ENCODE results near the gene IL23A. TPM values are rescaled to one million over a fixed set of nuclear protein-coding genes. Genes with fewer than 3 reads are reported as not detected.

IL23A gene
- total and polyA plus RNA-seq, 12 donors: 0.29 to 1.3 (median 0.64) TPM; not detected in 5

- Histone ChIP-seq H3K4me1 (replicated peaks in 1 of 2) (no peaks in the 10 kb centered on the region), H3K4me3 (no peak overlapping the region), H3K9me3 (replicated peaks in 1 of 3) (no peaks in the 10 kb centered on the region), H3K27me3 (no peaks in the 10 kb centered on the region), H3K27ac (no peak overlapping the region), H3K36me3 (replicated peaks in 1 of 2) (no peaks in the 10 kb centered on the region)
- DNase-seq: peak in 1 of 7 donors; percentile 13
- WGBS, 4 donors: 83 to 100% (median 90%) methylated on average over 1 of the region's 1 CpG
- no peak for TF ChIP-seq POLR2A (IDR thresholded peaks at IDR 0.05)
- TF ChIP-seq, protein P1, sequence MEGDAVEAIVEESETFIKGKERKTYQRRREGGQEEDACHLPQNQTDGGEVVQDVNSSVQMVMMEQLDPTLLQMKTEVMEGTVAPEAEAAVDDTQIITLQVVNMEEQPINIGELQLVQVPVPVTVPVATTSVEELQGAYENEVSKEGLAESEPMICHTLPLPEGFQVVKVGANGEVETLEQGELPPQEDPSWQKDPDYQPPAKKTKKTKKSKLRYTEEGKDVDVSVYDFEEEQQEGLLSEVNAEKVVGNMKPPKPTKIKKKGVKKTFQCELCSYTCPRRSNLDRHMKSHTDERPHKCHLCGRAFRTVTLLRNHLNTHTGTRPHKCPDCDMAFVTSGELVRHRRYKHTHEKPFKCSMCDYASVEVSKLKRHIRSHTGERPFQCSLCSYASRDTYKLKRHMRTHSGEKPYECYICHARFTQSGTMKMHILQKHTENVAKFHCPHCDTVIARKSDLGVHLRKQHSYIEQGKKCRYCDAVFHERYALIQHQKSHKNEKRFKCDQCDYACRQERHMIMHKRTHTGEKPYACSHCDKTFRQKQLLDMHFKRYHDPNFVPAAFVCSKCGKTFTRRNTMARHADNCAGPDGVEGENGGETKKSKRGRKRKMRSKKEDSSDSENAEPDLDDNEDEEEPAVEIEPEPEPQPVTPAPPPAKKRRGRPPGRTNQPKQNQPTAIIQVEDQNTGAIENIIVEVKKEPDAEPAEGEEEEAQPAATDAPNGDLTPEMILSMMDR (IDR thresholded peaks at IDR 0.05): no peak
- intact Hi-C loops (cut with DNase I): no loop called here
These were observed 47.2 kb downstream of the IL23A start for GRCh38 chr12:56385873-56386272.

DNA sequence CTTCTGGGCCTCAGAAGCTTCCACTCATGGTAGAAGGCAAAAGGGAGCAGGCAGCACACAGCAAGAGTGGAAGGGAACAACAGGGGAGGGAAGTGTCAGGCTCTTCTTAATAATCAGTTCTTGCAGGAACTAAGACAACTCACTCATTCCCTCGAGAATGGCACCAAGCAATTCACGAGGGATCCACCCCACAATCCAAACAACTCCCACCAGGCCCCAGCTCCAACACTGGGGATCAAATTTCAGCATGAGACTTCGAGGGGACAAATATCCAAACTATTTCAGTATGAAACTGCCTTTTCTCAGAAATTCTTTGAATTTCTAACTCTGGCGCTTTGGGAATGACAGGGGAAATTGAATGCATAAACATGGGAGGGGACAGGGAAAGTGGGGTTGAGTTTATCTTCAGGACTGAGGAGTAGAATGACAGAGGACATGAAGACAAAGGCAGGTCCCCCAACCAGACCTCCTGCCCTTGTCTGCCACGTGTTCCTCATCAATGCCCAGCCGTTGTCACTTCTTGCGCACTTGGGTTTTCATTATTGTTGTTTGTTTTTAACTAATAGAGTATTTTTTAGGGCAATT lies 48.6 kb downstream of the IL23A start:
- H3K27me3 ChIP-seq: no peaks in the 10 kb centered on the region
- TF ChIP-seq, protein P1 (IDR thresholded peaks at IDR 0.05): no peak
- no peak for TF ChIP-seq POLR2A (IDR thresholded peaks at IDR 0.05)
- H3K9me3 ChIP-seq (replicated peaks in 1 of 3): no peaks in the 10 kb centered on the region
- no peak overlapping the region for H3K4me3 ChIP-seq
- no peaks in the 10 kb centered on the region for H3K4me1 ChIP-seq (replicated peaks in 1 of 2)
- DNase-seq: no peak
- H3K27ac ChIP-seq: no peak overlapping the region
- WGBS, 4 donors: 57 to 65% (median 63%) methylated on average over 7 of the region's 7 CpGs
- intact Hi-C loops (cut with DNase I): no loop called here
- H3K36me3 ChIP-seq (replicated peaks in 1 of 2): no peaks in the 10 kb centered on the region

GRCh38 chr12:56389412-56389811 lies 50.7 kb downstream of the IL23A start:
- H3K36me3 ChIP-seq (replicated peaks in 1 of 2): no peaks in the 10 kb centered on the region
- H3K4me1 ChIP-seq (replicated peaks in 1 of 2): no peaks in the 10 kb centered on the region
- no peak for TF ChIP-seq POLR2A (IDR thresholded peaks at IDR 0.05)
- TF ChIP-seq, protein P1 (IDR thresholded peaks at IDR 0.05): no peak
- H3K27ac ChIP-seq: no peak overlapping the region
- H3K9me3 ChIP-seq (replicated peaks in 1 of 3): no peaks in the 10 kb centered on the region
- no peak overlapping the region for H3K4me3 ChIP-seq
- H3K27me3 ChIP-seq: no peaks in the 10 kb centered on the region
- intact Hi-C loops (cut with DNase I): no loop called here
- WGBS, 4 donors: 59 to 75% (median 66%) methylated on average over 5 of the region's 5 CpGs
- no peak for DNase-seq

Small RNA genes lying within 50 kb of the gene (small RNA-seq; reads per million reads assigned to genes)
- 0 reads per million in 2 donors for gene RNU7-40P

Other genes with a start within 250 kb of the IL23A start
- gene PA2G4, start 234.3 kb upstream of the IL23A start, total RNA-seq: 100 to 1,000 TPM in 5 of 9 donors, 10 to 100 TPM in 4; 64.1 to 129 (median 106) TPM
- gene PA2G4, start 234.3 kb upstream of the IL23A start, polyA plus RNA-seq: 100 to 1,000 TPM in 2 of 3 donors, 10 to 100 TPM in 1; 83.3 to 252 (median 106) TPM
- 1,000 to 10,000 TPM; 1,635 to 5,801 (median 3,259) TPM for gene RPL41, start 222.3 kb upstream of the IL23A start, total RNA-seq
- gene RPL41, start 222.3 kb upstream of the IL23A start, polyA plus RNA-seq: 1,000 to 10,000 TPM; 2,153 to 6,204 (median 2,446) TPM
- gene ZC3H10, start 220.6 kb upstream of the IL23A start, total RNA-seq: 10 to 100 TPM in 3 of 9 donors, 1 to 10 TPM in 6; 4.3 to 15.0 (median 8.4) TPM
- 1 to 10 TPM; 2.2 to 5.5 (median 5.0) TPM for gene ZC3H10, start 220.6 kb upstream of the IL23A start, polyA plus RNA-seq
- gene ESYT1, start 210.6 kb upstream of the IL23A start, total RNA-seq: 100 to 1,000 TPM in 7 of 9 donors, 10 to 100 TPM in 2; 26.3 to 156 (median 125) TPM
- 100 to 1,000 TPM in 1 of 3 donors, 10 to 100 TPM in 2; 27.2 to 103 (median 35.4) TPM for gene ESYT1, start 210.6 kb upstream of the IL23A start, polyA plus RNA-seq
- gene MYL6B, start 186.3 kb upstream of the IL23A start, total RNA-seq: 10 to 100 TPM; 28.0 to 89.3 (median 66.8) TPM
- gene MYL6B, start 186.3 kb upstream of the IL23A start, polyA plus RNA-seq: 100 to 1,000 TPM in 2 of 3 donors, 10 to 100 TPM in 1; 33.4 to 129 (median 118) TPM
- gene MYL6, start 180.5 kb upstream of the IL23A start, total RNA-seq: 1,000 to 10,000 TPM; 1,276 to 2,410 (median 1,576) TPM
- 1,000 to 10,000 TPM; 1,464 to 3,646 (median 1,841) TPM for gene MYL6, start 180.5 kb upstream of the IL23A start, polyA plus RNA-seq
- gene SMARCC2, start 149.4 kb upstream of the IL23A start, total RNA-seq: 100 to 1,000 TPM in 1 of 9 donors, 10 to 100 TPM in 8; 36.3 to 102 (median 64.0) TPM
- 10 to 100 TPM; 22.8 to 75.1 (median 46.6) TPM for gene SMARCC2, start 149.4 kb upstream of the IL23A start, polyA plus RNA-seq
- 10 to 100 TPM; 42.4 to 90.6 (median 64.1) TPM for gene RNF41, start 117.0 kb upstream of the IL23A start, total RNA-seq
- gene RNF41, start 117.0 kb upstream of the IL23A start, polyA plus RNA-seq: 10 to 100 TPM; 13.0 to 44.0 (median 13.5) TPM
- 10 to 100 TPM; 23.8 to 55.4 (median 48.4) TPM for gene NABP2, start 114.5 kb upstream of the IL23A start, total RNA-seq
- gene NABP2, start 114.5 kb upstream of the IL23A start, polyA plus RNA-seq: 10 to 100 TPM; 24.6 to 48.3 (median 39.7) TPM
- gene SLC39A5, start 108.8 kb upstream of the IL23A start, total RNA-seq: under 1 TPM in 3 of 9 donors, not detected in 6; 0.50 to 0.83 (median 0.65) TPM
- gene SLC39A5, start 108.8 kb upstream of the IL23A start, polyA plus RNA-seq: 1 to 10 TPM in 1 of 3 donors, under 1 TPM in 1, not detected in 1; 0.54 to 2.0 TPM
- 10 to 100 TPM; 21.3 to 86.8 (median 28.5) TPM for gene ANKRD52, start 80.5 kb upstream of the IL23A start, total RNA-seq
- gene ANKRD52, start 80.5 kb upstream of the IL23A start, polyA plus RNA-seq: 10 to 100 TPM in 2 of 3 donors, 1 to 10 TPM in 1; 8.4 to 54.0 (median 28.8) TPM
- gene COQ10A, start 71.9 kb upstream of the IL23A start, total RNA-seq: 10 to 100 TPM; 24.2 to 65.1 (median 33.7) TPM
- gene COQ10A, start 71.9 kb upstream of the IL23A start, polyA plus RNA-seq: 10 to 100 TPM; 25.2 to 47.6 (median 36.7) TPM
- gene CS, start 38.6 kb upstream of the IL23A start, total RNA-seq: 100 to 1,000 TPM; 143 to 417 (median 265) TPM
- gene CS, start 38.6 kb upstream of the IL23A start, polyA plus RNA-seq: 100 to 1,000 TPM in 1 of 3 donors, 10 to 100 TPM in 2; 64.6 to 404 (median 73.1) TPM
- 100 to 1,000 TPM; 103 to 163 (median 146) TPM for gene CNPY2, start 22.9 kb upstream of the IL23A start, total RNA-seq
- gene CNPY2, start 22.9 kb upstream of the IL23A start, polyA plus RNA-seq: 100 to 1,000 TPM; 138 to 192 (median 179) TPM
- 100 to 1,000 TPM in 1 of 9 donors, 10 to 100 TPM in 8; 19.6 to 124 (median 61.6) TPM for gene PAN2, start 4.9 kb upstream of the IL23A start, total RNA-seq
- 100 to 1,000 TPM in 2 of 3 donors, 10 to 100 TPM in 1; 40.8 to 111 (median 102) TPM for gene PAN2, start 4.9 kb upstream of the IL23A start, polyA plus RNA-seq
- gene STAT2, start 21.2 kb downstream of the IL23A start, total RNA-seq: 100 to 1,000 TPM in 5 of 9 donors, 10 to 100 TPM in 4; 74.2 to 197 (median 101) TPM
- gene STAT2, start 21.2 kb downstream of the IL23A start, polyA plus RNA-seq: 100 to 1,000 TPM in 1 of 3 donors, 10 to 100 TPM in 2; 45.3 to 120 (median 47.3) TPM
- gene APOF, start 24.0 kb downstream of the IL23A start, total RNA-seq: not detected
- gene APOF, start 24.0 kb downstream of the IL23A start, polyA plus RNA-seq: under 1 TPM in 1 of 3 donors, not detected in 2; 0.24 TPM
- gene TIMELESS, start 110.5 kb downstream of the IL23A start, total RNA-seq: 1 to 10 TPM; 5.9 to 9.3 (median 7.3) TPM
- gene TIMELESS, start 110.5 kb downstream of the IL23A start, polyA plus RNA-seq: 1 to 10 TPM; 4.6 to 5.6 (median 5.3) TPM
- gene MIP, start 115.8 kb downstream of the IL23A start, total RNA-seq: 1 to 10 TPM in 1 of 9 donors, under 1 TPM in 3, not detected in 5; 0.32 to 1.6 (median 0.39) TPM
- gene MIP, start 115.8 kb downstream of the IL23A start, polyA plus RNA-seq: under 1 TPM; 0.08 to 0.24 (median 0.17) TPM
- 1 to 10 TPM; 2.8 to 6.5 (median 5.3) TPM for gene SPRYD4, start 129.7 kb downstream of the IL23A start, total RNA-seq
- gene SPRYD4, start 129.7 kb downstream of the IL23A start, polyA plus RNA-seq: 1 to 10 TPM; 2.5 to 5.6 (median 3.2) TPM
- gene GLS2, start 149.3 kb downstream of the IL23A start, total RNA-seq: 1 to 10 TPM in 5 of 9 donors, under 1 TPM in 3, not detected in 1; 0.17 to 3.3 (median 1.1) TPM
- gene GLS2, start 149.3 kb downstream of the IL23A start, polyA plus RNA-seq: 1 to 10 TPM; 1.5 to 5.3 (median 1.6) TPM
- gene RBMS2, start 182.9 kb downstream of the IL23A start, total RNA-seq: 10 to 100 TPM in 8 of 9 donors, 1 to 10 TPM in 1; 9.6 to 41.5 (median 24.0) TPM
- 10 to 100 TPM in 2 of 3 donors, 1 to 10 TPM in 1; 7.6 to 20.9 (median 11.3) TPM for gene RBMS2, start 182.9 kb downstream of the IL23A start, polyA plus RNA-seq